Gastrocnemius medialis (tissue), 4 donors: ENCODE data around the gene MSLN.

Experiments
- CTCF ChIP-seq, 5 experiments: fragments of 450-650 bp in 3 of 5; fragments of 200-600 bp in 2 of 5; sonication (generic) in 2 of 5; IDR thresholded peaks in 4 of 5; conservative IDR thresholded peaks in 1 of 5; 1 replicate in 4 of 5; 2 replicates in 1 of 5; pipeline ENCODE4 v1.5.1; 2016 to 2019; ENCODE audit warnings: antibody characterized with exemption in 5 of 5, mild to moderate bottlenecking in 3 of 5, moderate library complexity in 3 of 5
- POLR2A ChIP-seq, 2 donors: fragments of 450-650 bp; IDR thresholded peaks; one replicate each; pipeline ENCODE4 v1.6.1; 2017; ENCODE audit warnings: antibody characterized with exemption in 2 of 2, mild to moderate bottlenecking in 2 of 2, moderate library complexity in 2 of 2

- no peak for TF ChIP-seq CTCF (IDR thresholded peaks at IDR 0.05 in 4 of 5, conservative IDR thresholded peaks at IDR 0.05 in 1 of 5)
- no peak for TF ChIP-seq POLR2A (IDR thresholded peaks at IDR 0.05)
These were observed 7.9 kb downstream of the MSLN start for GRCh38 chr16:768428-768827.
